Measurements from ENCODE around the gene ICAM1.

DNA sequence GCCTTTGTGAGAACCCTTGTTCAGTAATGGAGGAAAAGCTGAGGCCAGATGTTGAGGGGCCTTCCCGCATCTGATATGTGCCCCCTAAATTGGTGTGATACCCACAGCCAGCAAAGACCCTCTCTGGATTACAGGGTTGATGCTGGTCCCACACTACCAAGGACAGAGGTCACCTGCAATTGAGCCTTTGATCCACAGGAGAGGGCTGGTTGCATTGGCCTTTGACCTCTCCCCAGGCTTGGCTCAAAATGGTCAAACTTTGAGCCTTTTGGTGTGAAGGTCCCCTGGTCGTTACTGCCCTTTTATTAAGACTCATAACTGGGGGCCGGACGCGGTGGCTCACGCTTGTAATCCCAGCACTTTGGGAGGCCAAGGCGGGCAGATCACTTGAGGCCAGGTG is 27.3 kb upstream of the ICAM1 start:
- TF ChIP-seq, protein P1, sequence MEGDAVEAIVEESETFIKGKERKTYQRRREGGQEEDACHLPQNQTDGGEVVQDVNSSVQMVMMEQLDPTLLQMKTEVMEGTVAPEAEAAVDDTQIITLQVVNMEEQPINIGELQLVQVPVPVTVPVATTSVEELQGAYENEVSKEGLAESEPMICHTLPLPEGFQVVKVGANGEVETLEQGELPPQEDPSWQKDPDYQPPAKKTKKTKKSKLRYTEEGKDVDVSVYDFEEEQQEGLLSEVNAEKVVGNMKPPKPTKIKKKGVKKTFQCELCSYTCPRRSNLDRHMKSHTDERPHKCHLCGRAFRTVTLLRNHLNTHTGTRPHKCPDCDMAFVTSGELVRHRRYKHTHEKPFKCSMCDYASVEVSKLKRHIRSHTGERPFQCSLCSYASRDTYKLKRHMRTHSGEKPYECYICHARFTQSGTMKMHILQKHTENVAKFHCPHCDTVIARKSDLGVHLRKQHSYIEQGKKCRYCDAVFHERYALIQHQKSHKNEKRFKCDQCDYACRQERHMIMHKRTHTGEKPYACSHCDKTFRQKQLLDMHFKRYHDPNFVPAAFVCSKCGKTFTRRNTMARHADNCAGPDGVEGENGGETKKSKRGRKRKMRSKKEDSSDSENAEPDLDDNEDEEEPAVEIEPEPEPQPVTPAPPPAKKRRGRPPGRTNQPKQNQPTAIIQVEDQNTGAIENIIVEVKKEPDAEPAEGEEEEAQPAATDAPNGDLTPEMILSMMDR (IDR thresholded peaks at IDR 0.05) = no peak
- TF ChIP-seq EP300 (IDR thresholded peaks at IDR 0.05) = no peak

Data from ovary (tissue), 3 donors.